Mesenteric fat pad (tissue), 1 donor: Measurements from ENCODE around the gene MYF6. TPM values are rescaled to one million over a fixed set of nuclear protein-coding genes. Genes with fewer than 3 reads are reported as not detected.
"Not testable (repeated sequence)": the region's sequence is repeated elsewhere in the genome, so short reads cannot be mapped to it uniquely, and the experiment has no call there.

Source experiments
- DNase-seq: peaks from one replicate; pipeline ENCODE4 v3.0.0-alpha.2; 2020; ENCODE audit warnings: low spot score
- long read RNA-seq: library from polyadenylated mRNA; unstranded; transcript quantifications from one replicate; pipeline ENCODE4 v2.0.0, GENCODE V29; 2020
- total RNA-seq: library from RNA; stranded (reverse); fragmentation: NEBNext Ultra II Directional; extraction: Animal tissue kit (Norgen Biotek cat#: 25700); gene quantifications from one replicate; pipeline ENCODE4 v1.2.1, GENCODE V29; 2021
- donor health status: DM: yes; HTN: yes; CAD: no.

Gene MYF6
- total RNA-seq: not detected
- long read RNA-seq, partial matches to known transcripts: 0 of 2 reads
- long read RNA-seq, other reads (novel, unspliced or antisense): 2 of 2 reads

- no peak for DNase-seq
Observed at GRCh38 chr12:80707126-80707829, at the start of gene MYF6. TSS of gene MYF6 (plus strand) at chr12:80707634. CDS start at chr12:80707720, 86 bp downstream.

GRCh38 chr12:80659512-80660063 is 47.8 kb upstream of the MYF6 start:
- no peak for DNase-seq

GRCh38 chr12:80662586-80662985 is 44.8 kb upstream of the MYF6 start:
- DNase-seq: no peak

- no peak for DNase-seq
Observed at GRCh38 chr12:80670214-80670613, 37.2 kb upstream of the MYF6 start.

- DNase-seq: not testable (repeated sequence)
Observed at GRCh38 chr12:80676042-80676636, 31.3 kb upstream of the MYF6 start.

- DNase-seq: no peak
Observed at GRCh38 chr12:80676856-80677255, 30.6 kb upstream of the MYF6 start.

GRCh38 chr12:80677994-80678393 is 29.4 kb upstream of the MYF6 start:
- DNase-seq: no peak

- DNase-seq: no peak
Observed at GRCh38 chr12:80679346-80680131, 27.9 kb upstream of the MYF6 start.

GRCh38 chr12:80681287-80681686 is 26.1 kb upstream of the MYF6 start:
- DNase-seq: no peak

- no peak for DNase-seq
Observed at GRCh38 chr12:80681786-80682185, 25.6 kb upstream of the MYF6 start.

GRCh38 chr12:80684077-80684495 is 23.3 kb upstream of the MYF6 start:
- DNase-seq: no peak

GRCh38 chr12:80690090-80690489 is 17.3 kb upstream of the MYF6 start:
- DNase-seq: no peak

GRCh38 chr12:80690513-80690912 is 16.9 kb upstream of the MYF6 start:
- no peak for DNase-seq

GRCh38 chr12:80692114-80692513 is 15.3 kb upstream of the MYF6 start:
- no peak for DNase-seq

- no peak for DNase-seq
Observed at GRCh38 chr12:80697270-80697887, 10.1 kb upstream of the MYF6 start.

GRCh38 chr12:80698256-80698655 is 9.2 kb upstream of the MYF6 start:
- DNase-seq: no peak

GRCh38 chr12:80698847-80699542 is 8.4 kb upstream of the MYF6 start:
- no peak for DNase-seq

- no peak for DNase-seq
Observed at GRCh38 chr12:80700327-80700726, 7.1 kb upstream of the MYF6 start.

GRCh38 chr12:80701388-80701787 is 6.0 kb upstream of the MYF6 start:
- DNase-seq: no peak

GRCh38 chr12:80702889-80703805 is 4.3 kb upstream of the MYF6 start:
- no peak for DNase-seq
